ENCODE results near the gene PCMTD2. TPM values are rescaled to one million over a fixed set of nuclear protein-coding genes. Genes with fewer than 3 reads are reported as not detected.
A peak's percentile ranks its signal among the peaks of the same experiment; 100 is the strongest.

PCMTD2 gene
- total RNA-seq (2021) = 52.0 and 52.7 TPM in 2 replicates
- long read RNA-seq, transcript PCMTD2-204 (6 exons, 3,212 nt) = minor isoform, 11 of 194 reads
- long read RNA-seq, transcript PCMTD2-203 (6 exons, 3,843 nt) = major isoform, 153 of 194 reads
- long read RNA-seq, partial matches to known transcripts = 6 of 194 reads
- long read RNA-seq, other reads (novel, unspliced or antisense) = 24 of 194 reads

DNA sequence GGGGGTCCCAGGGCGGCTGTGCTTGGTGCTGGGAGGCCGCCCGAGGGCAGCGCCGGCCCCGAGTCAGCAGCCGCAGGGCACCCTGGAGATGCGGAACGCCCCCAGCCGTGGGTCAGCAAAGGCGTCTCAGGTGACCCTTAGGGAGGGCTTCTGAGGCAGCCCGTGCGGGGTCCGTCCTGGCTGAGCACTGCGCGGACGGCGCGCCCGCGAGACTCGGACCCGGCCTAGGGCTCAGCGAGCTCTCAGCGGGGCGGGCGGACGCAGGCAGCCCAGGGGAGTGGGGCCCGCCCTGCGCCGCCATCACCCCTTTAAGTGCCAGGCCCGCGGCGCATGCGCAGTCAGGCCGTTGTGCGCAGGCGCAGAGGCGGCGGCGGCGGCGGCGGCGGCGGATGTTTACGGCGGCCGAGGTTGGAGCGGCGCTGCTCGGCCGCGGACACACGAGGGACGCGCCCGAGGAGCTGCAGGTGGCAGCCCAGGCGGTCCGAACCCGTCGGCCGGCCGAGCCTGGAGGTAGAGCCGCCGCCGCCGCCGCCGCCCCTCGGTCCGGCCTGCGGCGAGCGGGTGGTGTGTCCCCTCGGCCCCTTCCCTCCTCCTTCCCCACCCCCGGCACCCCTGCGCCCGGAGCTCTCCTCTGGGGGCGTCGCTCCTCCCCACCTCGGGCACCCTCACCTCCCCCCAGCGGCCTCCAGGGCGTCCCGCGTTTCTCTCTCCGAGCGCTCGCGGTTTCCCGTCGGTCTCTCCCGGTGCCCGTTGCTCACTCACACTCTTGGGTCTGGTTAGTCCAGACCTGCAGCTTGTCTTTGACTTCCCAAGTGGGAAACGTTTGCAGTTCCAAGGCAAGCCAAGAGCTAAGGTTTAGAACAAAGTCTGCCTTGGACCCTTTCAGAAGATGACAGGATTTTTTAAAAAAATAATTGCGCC, at the start of gene PCMTD2:
Gene PCMTD2, plus strand, starts transcription at position 388 of the 921 bp plus-strand sequence. CDS start 4,218 bp downstream, outside the sequence.
- Histone ChIP-seq H3K79me1 (ENCODE audit: insufficient read depth, low read depth, low read length, poor library complexity, severe bottlenecking) (peaks cover 3% of the 10 kb centered on the region), H4K5ac (ENCODE audit: insufficient read length, low read depth, low read length) (no peak within 1 kb of the TSS), H3K9me3 (ENCODE audit: control insufficient read depth, low read depth, low read length) (no peaks in the 10 kb centered on the region), H3K23me2 (ENCODE audit: insufficient read length, low read depth, low read length, poor library complexity, severe bottlenecking) (peaks cover 12% of the 10 kb centered on the region), H3K9ac (ENCODE audit: extremely low read depth, insufficient read length, low read length) (peak within 1 kb of the TSS; percentile 78), H2AFZ (ENCODE audit: low read length) (no peak within 1 kb of the TSS), H3K4me2 (ENCODE audit: insufficient read depth, insufficient read length, low read length) (peak within 1 kb of the TSS; percentile 86), H4K91ac (ENCODE audit: insufficient read length, low read depth, low read length) (no peak within 1 kb of the TSS), H4K8ac (replicated peaks; ENCODE audit: insufficient read length, low read depth, low read length) (no peak within 1 kb of the TSS), H3K27ac (ENCODE audit: insufficient read length, low read depth, low read length) (no peak within 1 kb of the TSS), H3K18ac (ENCODE audit: insufficient read length, low read depth, low read length) (peak within 1 kb of the TSS; percentile 63), H2BK5ac (ENCODE audit: insufficient read length, low read length) (no peak within 1 kb of the TSS), H3K23ac (ENCODE audit: insufficient read length, low read depth, low read length) (no peak within 1 kb of the TSS), H2BK120ac (ENCODE audit: low read depth, low read length, poor library complexity, severe bottlenecking) (no peak within 1 kb of the TSS), H3K14ac (ENCODE audit: insufficient read depth, low read length) (peak within 1 kb of the TSS; percentile 33; the same call in 1 of the 2 replicates), H3K4ac (ENCODE audit: low read depth, low read length) (no peak within 1 kb of the TSS), H2AK5ac (ENCODE audit: insufficient read length, low read length) (no peak within 1 kb of the TSS), H2BK12ac (ENCODE audit: insufficient read length, low read depth, low read length) (no peak within 1 kb of the TSS), H2BK20ac (ENCODE audit: low read depth, low read length, poor library complexity, severe bottlenecking) (no peak within 1 kb of the TSS), H4K20me1 (ENCODE audit: control insufficient read depth, insufficient read depth, insufficient read length) (no peaks in the 10 kb centered on the region), H3K79me2 (ENCODE audit: insufficient read depth, low read length) (peaks cover 5% of the 10 kb centered on the region; the same call in 1 of the 2 replicates), H2BK15ac (ENCODE audit: low read depth, low read length) (no peak within 1 kb of the TSS), H3K27me3 (ENCODE audit: insufficient read depth, low read length) (no peaks in the 10 kb centered on the region; the same call in 1 of the 2 replicates), H3K4me1 (ENCODE audit: insufficient read depth, low read length) (no peaks in the 10 kb centered on the region), H3K56ac (ENCODE audit: insufficient read length, low read depth, low read length) (no peak within 1 kb of the TSS), H3T11ph (ENCODE audit: low read length) (no peak within 1 kb of the TSS)
- H3K9me3 Mint-ChIP-seq = no peaks in the 10 kb centered on the region
- peaks cover 32 to 35% of the 10 kb centered on the region in 2 experiments for H3K4me1 Mint-ChIP-seq
- H3K4me3 Mint-ChIP-seq = peak within 1 kb of the TSS; percentile 89 to 96
- H3K27ac Mint-ChIP-seq = peak within 1 kb of the TSS in 2 of 3 experiments; percentile 62 to 91; a peak in 5 of 7 replicates
- TF ChIP-seq, protein P1, sequence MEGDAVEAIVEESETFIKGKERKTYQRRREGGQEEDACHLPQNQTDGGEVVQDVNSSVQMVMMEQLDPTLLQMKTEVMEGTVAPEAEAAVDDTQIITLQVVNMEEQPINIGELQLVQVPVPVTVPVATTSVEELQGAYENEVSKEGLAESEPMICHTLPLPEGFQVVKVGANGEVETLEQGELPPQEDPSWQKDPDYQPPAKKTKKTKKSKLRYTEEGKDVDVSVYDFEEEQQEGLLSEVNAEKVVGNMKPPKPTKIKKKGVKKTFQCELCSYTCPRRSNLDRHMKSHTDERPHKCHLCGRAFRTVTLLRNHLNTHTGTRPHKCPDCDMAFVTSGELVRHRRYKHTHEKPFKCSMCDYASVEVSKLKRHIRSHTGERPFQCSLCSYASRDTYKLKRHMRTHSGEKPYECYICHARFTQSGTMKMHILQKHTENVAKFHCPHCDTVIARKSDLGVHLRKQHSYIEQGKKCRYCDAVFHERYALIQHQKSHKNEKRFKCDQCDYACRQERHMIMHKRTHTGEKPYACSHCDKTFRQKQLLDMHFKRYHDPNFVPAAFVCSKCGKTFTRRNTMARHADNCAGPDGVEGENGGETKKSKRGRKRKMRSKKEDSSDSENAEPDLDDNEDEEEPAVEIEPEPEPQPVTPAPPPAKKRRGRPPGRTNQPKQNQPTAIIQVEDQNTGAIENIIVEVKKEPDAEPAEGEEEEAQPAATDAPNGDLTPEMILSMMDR (conservative IDR thresholded peaks at IDR 0.05) = no peak
- H3K27me3 Mint-ChIP-seq (ENCODE audit: low read depth) = peaks cover 20% of the 10 kb centered on the region
- peaks cover 0 to 11% (median 0%) of the 10 kb centered on the region in 3 experiments; a peak in 3 of 7 replicates for H3K36me3 Mint-ChIP-seq (ENCODE audit: insufficient read depth in 1 of 3, low read depth in 3 of 3)
- no CpG with 5 or more reads among the region's 96 CpGs for WGBS (ENCODE audit: extremely low coverage, insufficient read length, low lambda C conversion rate)
- peak; percentile 86 for DNase-seq
